H9 (cell line): ENCODE data around the gene CADPS. TPM values are rescaled to one million over a fixed set of nuclear protein-coding genes. Genes with fewer than 3 reads are reported as not detected.

Experiments
- DNase-seq: peaks from one replicate; pipeline ENCODE4 v3.0.0-alpha.2; 2017
- H2AFZ ChIP-seq: one replicate; pipeline ENCODE4 v1.6.1; 2013; ENCODE audit warnings: mild to moderate bottlenecking, low read length, control low read depth, moderate library complexity
- H2AK5ac ChIP-seq: 2 replicates; pipeline ENCODE4 v1.6.1; 2013; ENCODE audit warnings: low read length, control low read depth, mixed read lengths; ENCODE audit not compliant: insufficient read length
- H2BK120ac ChIP-seq: one replicate; pipeline ENCODE4 v1.6.1; 2013; ENCODE audit warnings: low read depth, mild to moderate bottlenecking, low read length, control low read depth, inconsistent platforms; ENCODE audit not compliant: poor library complexity, severe bottlenecking
- H2BK12ac ChIP-seq: 2 replicates; pipeline ENCODE4 v1.6.1; 2013; ENCODE audit warnings: low read length, control low read depth, mixed read lengths, low read depth; ENCODE audit not compliant: insufficient read length
- H2BK15ac ChIP-seq: 2 replicates; pipeline ENCODE4 v1.6.1; 2013; ENCODE audit warnings: low read depth, low read length, control low read depth
- H2BK20ac ChIP-seq: one replicate; pipeline ENCODE4 v1.6.1; 2013; ENCODE audit warnings: low read depth, mild to moderate bottlenecking, low read length, control low read depth, inconsistent platforms; ENCODE audit not compliant: poor library complexity, severe bottlenecking
- H2BK5ac ChIP-seq: 2 replicates; pipeline ENCODE4 v1.6.1; 2013; ENCODE audit warnings: low read length, control low read depth, mixed read lengths; ENCODE audit not compliant: insufficient read length
- H3K14ac ChIP-seq: 2 replicates; pipeline ENCODE4 v1.6.1; 2013; ENCODE audit warnings: low read length, control low read depth; ENCODE audit not compliant: insufficient read depth
- H3K18ac ChIP-seq: 2 replicates; pipeline ENCODE4 v1.6.1; 2013; ENCODE audit warnings: low read depth, mild to moderate bottlenecking, mixed read lengths, low read length, control low read depth; ENCODE audit not compliant: insufficient read length
- H3K23ac ChIP-seq: 2 replicates; pipeline ENCODE4 v1.6.1; 2013; ENCODE audit warnings: low read length, control low read depth, mixed read lengths, low read depth; ENCODE audit not compliant: insufficient read length
- H3K23me2 ChIP-seq: 2 replicates; pipeline ENCODE4 v1.6.1; 2013; ENCODE audit warnings: low read depth, mild to moderate bottlenecking, mixed read lengths, low read length, control low read depth; ENCODE audit not compliant: insufficient read length, poor library complexity, severe bottlenecking
- H3K27ac ChIP-seq: 2 replicates; pipeline ENCODE4 v1.5.1; 2013; ENCODE audit warnings: low read length, control low read depth, mixed read lengths, low read depth; ENCODE audit not compliant: insufficient read length
- H3K27me3 ChIP-seq: 2 replicates; pipeline ENCODE4 v1.6.1; 2013; ENCODE audit warnings: low read length, control low read depth, inconsistent platforms; ENCODE audit not compliant: insufficient read depth
- H3K4ac ChIP-seq: 2 replicates; pipeline ENCODE4 v1.6.1; 2013; ENCODE audit warnings: low read depth, mild to moderate bottlenecking, control low read depth, inconsistent platforms, low read length, moderate library complexity
- H3K4me1 ChIP-seq: 2 replicates; pipeline ENCODE4 v1.6.1; 2013; ENCODE audit warnings: low read length, control low read depth, inconsistent platforms; ENCODE audit not compliant: insufficient read depth
- H3K4me2 ChIP-seq: 2 replicates; pipeline ENCODE4 v1.6.1; 2013; ENCODE audit warnings: low read length, control low read depth, mixed read lengths; ENCODE audit not compliant: insufficient read length, insufficient read depth
- H3K56ac ChIP-seq: 2 replicates; pipeline ENCODE4 v1.6.1; 2013; ENCODE audit warnings: low read depth, mild to moderate bottlenecking, mixed read lengths, low read length, control low read depth; ENCODE audit not compliant: insufficient read length
- H3K79me1 ChIP-seq: 2 replicates; pipeline ENCODE4 v1.6.1; 2013; ENCODE audit warnings: low read depth, mild to moderate bottlenecking, moderate library complexity, low read length, control low read depth, inconsistent platforms; ENCODE audit not compliant: insufficient read depth, poor library complexity, severe bottlenecking
- H3K79me2 ChIP-seq: 2 replicates; pipeline ENCODE4 v1.6.1; 2013; ENCODE audit warnings: low read length, control low read depth, inconsistent platforms; ENCODE audit not compliant: insufficient read depth
- H3K9ac ChIP-seq: 2 replicates; pipeline ENCODE4 v1.6.1; 2013; ENCODE audit warnings: low read length, control low read depth, mixed read lengths; ENCODE audit not compliant: insufficient read length; ENCODE audit errors: extremely low read depth
- H3K9me3 ChIP-seq: one replicate; pipeline ENCODE4 v1.6.1; 2013; ENCODE audit warnings: low read depth, low read length, inconsistent platforms; ENCODE audit not compliant: control insufficient read depth
- H3T11ph ChIP-seq: one replicate; pipeline ENCODE4 v1.6.1; 2013; ENCODE audit warnings: mild to moderate bottlenecking, low read length, control low read depth, inconsistent platforms
- H4K20me1 ChIP-seq: one replicate; pipeline ENCODE4 v1.6.1; 2013; ENCODE audit not compliant: control insufficient read depth, insufficient read length, insufficient read depth
- H4K5ac ChIP-seq: 2 replicates; pipeline ENCODE4 v1.6.1; 2013; ENCODE audit warnings: low read depth, mild to moderate bottlenecking, mixed read lengths, low read length, control low read depth; ENCODE audit not compliant: insufficient read length
- H4K8ac ChIP-seq: replicated peaks from 2 replicates; pipeline ENCODE4 v1.6.1; 2013; ENCODE audit warnings: low read length, control low read depth, mixed read lengths, low read depth; ENCODE audit not compliant: insufficient read length
- H4K91ac ChIP-seq: 2 replicates; pipeline ENCODE4 v1.6.1; 2013; ENCODE audit warnings: low read depth, mild to moderate bottlenecking, moderate library complexity, mixed read lengths, low read length, control low read depth; ENCODE audit not compliant: insufficient read length
- H3K27ac Mint-ChIP-seq, 3 experiments: 2 replicates in 2 of 3; 3 replicates in 1 of 3; pipeline ENCODE4 v1.8.0; 2020 to 2021; ENCODE audit warnings: mixed read lengths in 3 of 3, mild to moderate bottlenecking in 1 of 3, moderate library complexity in 1 of 3
- H3K27me3 Mint-ChIP-seq: 2 replicates; pipeline ENCODE4 v1.8.0; 2021; ENCODE audit warnings: low read depth, mild to moderate bottlenecking, moderate library complexity, mixed read lengths
- H3K36me3 Mint-ChIP-seq, 3 experiments: 2 replicates in 2 of 3; 3 replicates in 1 of 3; pipeline ENCODE4 v1.8.0; 2020 to 2021; ENCODE audit warnings: low read depth in 3 of 3, mixed read lengths in 3 of 3; ENCODE audit not compliant: insufficient read depth in 1 of 3
- H3K4me1 Mint-ChIP-seq, 2 experiments: 2 replicates each; pipeline ENCODE4 v1.8.0; 2020; ENCODE audit warnings: mixed read lengths in 2 of 2
- H3K4me3 Mint-ChIP-seq, 2 experiments: 2 replicates in 1 of 2; 3 replicates in 1 of 2; pipeline ENCODE4 v1.8.0; 2020 to 2021; ENCODE audit warnings: mild to moderate bottlenecking in 2 of 2, mixed read lengths in 2 of 2, moderate library complexity in 1 of 2
- H3K9me3 Mint-ChIP-seq, 2 experiments: 2 replicates in 1 of 2; 3 replicates in 1 of 2; pipeline ENCODE4 v1.8.0; 2020; ENCODE audit warnings: mild to moderate bottlenecking in 2 of 2, mixed read lengths in 2 of 2, moderate library complexity in 1 of 2
- CTCF ChIP-seq: fragments of 200-600 bp; sonication (generic); conservative IDR thresholded peaks from 3 replicates; pipeline ENCODE4 v1.8.0; 2021; ENCODE audit warnings: antibody characterized with exemption, mild to moderate bottlenecking
- WGBS: extraction: QIAGEN DNeasy Blood & Tissue Kit; methylation state at CpG from one replicate; pipeline ENCODE4 v1.1.7; 2013; ENCODE audit warnings: missing lambda C conversion rate, low lambda C conversion rate, mixed read lengths; ENCODE audit not compliant: insufficient read length; ENCODE audit errors: extremely low coverage; 5-methylcytosine and 5-hydroxymethylcytosine counted together
- total RNA-seq: library from RNA; stranded (reverse); gene quantifications from 2 replicates; pipeline ENCODE4 v1.2.1, GENCODE V29; 2021

Gene CADPS
- total RNA-seq, 1 experiment from 2014 or later, result 6.6 TPM

- Histone ChIP-seq H3K9me3 (no peaks in the 10 kb centered on the region), H3K23me2 (no peaks in the 10 kb centered on the region), H3K4me2 (no peak overlapping the region), H2BK12ac (no peak overlapping the region), H3K9ac (no peak overlapping the region), H2AFZ (no peak overlapping the region), H3K79me1 (no peaks in the 10 kb centered on the region), H2BK20ac (no peak overlapping the region), H3T11ph (no peak overlapping the region), H3K4ac (no peak overlapping the region), H2BK5ac (no peak overlapping the region), H4K20me1 (no peaks in the 10 kb centered on the region), H2BK15ac (no peak overlapping the region), H4K91ac (no peak overlapping the region), H3K79me2 (no peaks in the 10 kb centered on the region), H3K14ac (no peak overlapping the region), H3K27ac (no peak overlapping the region), H4K8ac (no peak overlapping the region), H4K5ac (no peak overlapping the region), H3K23ac (no peak overlapping the region), H3K18ac (no peak overlapping the region), H3K4me1 (no peaks in the 10 kb centered on the region), H3K56ac (no peak overlapping the region), H2BK120ac (no peak overlapping the region), H3K27me3 (no peaks in the 10 kb centered on the region), H2AK5ac (no peak overlapping the region)
- no peak overlapping the region for H3K4me3 Mint-ChIP-seq
- DNase-seq, result no peak
- peaks cover 2 to 4% (median 3%) of the 10 kb centered on the region in 3 experiments; a peak in 3 of 7 replicates for H3K36me3 Mint-ChIP-seq
- no peak for TF ChIP-seq CTCF
- no CpG with 5 or more reads among the region's 1 CpG for WGBS
- H3K27me3 Mint-ChIP-seq, result no peaks in the 10 kb centered on the region
- H3K27ac Mint-ChIP-seq, result no peak overlapping the region
- H3K4me1 Mint-ChIP-seq, result no peaks in the 10 kb centered on the region
- H3K9me3 Mint-ChIP-seq, result peaks cover 0 to 3% of the 10 kb centered on the region in 2 experiments; a peak in 3 of 5 replicates
Observed at GRCh38 chr3:62586356-62586755, 288.9 kb downstream of the CADPS start.
